ENCODE measurements around the gene VIPR2. TPM values are rescaled to one million over a fixed set of nuclear protein-coding genes. Genes with fewer than 3 reads are reported as not detected.

VIPR2 gene
- polyA plus RNA-seq, 1 experiment: not detected

- Histone ChIP-seq H3K36me3 (ENCODE audit: control insufficient read depth, insufficient read depth, low read length) (no peaks in the 10 kb centered on the region), H3K27me3 (ENCODE audit: control insufficient read depth, insufficient read depth, low read length) (no peaks in the 10 kb centered on the region), H3K4me3 (ENCODE audit: low read depth, low read length) (no peak overlapping the region)
- DNase-seq (ENCODE audit: low read depth): no peak
- no peak for TF ChIP-seq CTCF (IDR thresholded peaks at IDR 0.05; ENCODE audit: insufficient read depth, low read depth, low read length)
- POLR2A ChIA-PET: no interaction called here
- CTCF ChIA-PET: interaction anchor here (1.3 kb wide), 1 partner anchor 17 kb away, joined by 3 read pairs; no protein-coding TSS in a partner anchor
Observed at GRCh38 chr7:159027789-159028507, 116.7 kb downstream of the VIPR2 start.

GRCh38 chr7:159027056-159027788 is 117.4 kb downstream of the VIPR2 start:
- Histone ChIP-seq H3K27me3 (ENCODE audit: control insufficient read depth, insufficient read depth, low read length) (no peaks in the 10 kb centered on the region), H3K36me3 (ENCODE audit: control insufficient read depth, insufficient read depth, low read length) (no peaks in the 10 kb centered on the region), H3K4me3 (ENCODE audit: low read depth, low read length) (no peak overlapping the region)
- ChIA-PET POLR2A (no interaction called here), CTCF (interaction anchor here (0.7 to 1.3 kb wide), 2 partner anchors 16 to 32 kb away, joined by 3 read pairs; no protein-coding TSS in a partner anchor)
- no peak for TF ChIP-seq CTCF (IDR thresholded peaks at IDR 0.05; ENCODE audit: insufficient read depth, low read depth, low read length)
- DNase-seq (ENCODE audit: low read depth): no peak

GRCh38 chr7:159026271-159027055 is 118.2 kb downstream of the VIPR2 start:
- POLR2A ChIA-PET: no interaction called here
- CTCF ChIA-PET: interaction anchor here (0.7 to 1.3 kb wide), 2 partner anchors 15 to 31 kb away, joined by 3 read pairs; no protein-coding TSS in a partner anchor
- no peak for TF ChIP-seq CTCF (IDR thresholded peaks at IDR 0.05; ENCODE audit: insufficient read depth, low read depth, low read length)
- H3K27me3 ChIP-seq (ENCODE audit: control insufficient read depth, insufficient read depth, low read length): no peaks in the 10 kb centered on the region
- H3K36me3 ChIP-seq (ENCODE audit: control insufficient read depth, insufficient read depth, low read length): no peaks in the 10 kb centered on the region
- DNase-seq (ENCODE audit: low read depth): no peak
- no peak overlapping the region for H3K4me3 ChIP-seq (ENCODE audit: low read depth, low read length)

DNA sequence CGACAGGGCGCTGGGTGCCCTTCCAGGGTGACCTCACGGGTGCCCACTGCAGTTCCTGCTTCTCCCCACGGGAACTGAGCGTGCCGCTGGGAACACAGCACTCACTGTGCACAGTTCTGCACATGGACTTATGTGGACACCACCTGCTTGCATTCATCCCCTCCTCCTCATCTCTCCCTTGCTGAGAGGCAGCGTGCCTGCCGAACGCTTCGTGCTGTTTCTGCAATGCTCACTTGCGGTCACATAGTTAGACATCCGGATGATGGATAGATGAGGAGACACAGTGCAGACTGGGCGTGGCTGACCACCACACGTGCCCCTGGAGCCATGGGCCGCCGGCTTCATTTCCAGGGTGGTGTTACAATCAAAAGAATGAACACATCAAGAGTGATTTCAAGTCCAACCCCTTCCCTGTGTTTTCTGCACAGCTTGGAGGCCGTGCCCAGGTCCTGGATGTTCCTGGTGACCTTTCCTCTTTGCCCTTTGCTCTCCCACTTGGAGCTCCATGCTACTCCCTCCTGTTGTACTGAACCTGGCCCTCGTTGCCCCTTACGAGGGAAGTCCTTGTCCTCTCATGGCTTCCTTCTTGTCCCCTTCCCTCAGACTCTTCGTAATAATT is 119.4 kb downstream of the VIPR2 start:
- POLR2A ChIA-PET: no interaction called here
- Histone ChIP-seq H3K4me3 (ENCODE audit: low read depth, low read length) (no peak overlapping the region), H3K27me3 (ENCODE audit: control insufficient read depth, insufficient read depth, low read length) (no peaks in the 10 kb centered on the region), H3K36me3 (ENCODE audit: control insufficient read depth, insufficient read depth, low read length) (no peaks in the 10 kb centered on the region)
- CTCF ChIA-PET: no interaction called here
- DNase-seq (ENCODE audit: low read depth): no peak
- TF ChIP-seq CTCF (IDR thresholded peaks at IDR 0.05; ENCODE audit: insufficient read depth, low read depth, low read length): no peak
